ENCODE results near the gene RBFA. TPM values are rescaled to one million over a fixed set of nuclear protein-coding genes. Genes with fewer than 3 reads are reported as not detected.
A peak's percentile ranks its signal among the peaks of the same experiment; 100 is the strongest.

RBFA gene
- total and polyA plus RNA-seq, 10 of the 15 experiments (the other 5 are each of a cell fraction or from before 2014, with no cell fraction given) = 7.2 to 56.0 (median 37.7) TPM

DNA sequence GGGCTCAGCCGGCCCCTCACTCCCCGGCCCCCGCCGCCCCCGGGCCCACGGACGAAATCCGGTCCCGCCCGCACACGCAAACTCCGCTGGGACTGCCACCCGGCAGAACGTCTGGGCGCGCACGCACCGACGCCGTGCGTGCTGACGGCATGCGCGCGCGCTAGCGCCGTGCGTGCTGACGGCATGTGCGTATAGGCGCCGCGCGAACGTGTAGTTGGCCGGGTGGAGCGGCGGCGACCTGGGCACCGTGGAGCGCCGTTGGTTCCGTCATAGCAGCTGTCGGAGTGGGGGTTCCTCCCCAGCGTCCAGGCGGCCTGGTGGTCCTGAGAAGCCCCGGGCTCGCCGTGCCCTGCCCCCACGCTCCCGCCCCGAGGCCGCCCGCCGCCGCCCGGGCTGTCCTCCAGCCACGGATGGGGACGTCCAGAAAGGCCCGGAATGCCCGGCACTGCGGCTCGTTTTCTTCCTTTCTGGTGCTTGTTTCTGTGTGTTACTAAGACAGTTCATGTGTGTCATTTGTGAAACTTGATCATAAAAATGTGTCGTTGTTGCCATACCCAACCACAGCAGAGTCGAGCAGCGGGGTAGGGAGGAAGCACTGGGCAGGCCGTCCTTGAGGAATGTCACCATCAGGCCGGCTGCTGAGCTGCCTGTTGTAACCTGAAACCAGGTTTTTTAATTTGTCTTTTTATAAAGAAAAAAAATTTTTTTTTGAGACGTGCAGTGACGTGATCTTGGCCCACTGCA lies 45.6 kb upstream of the RBFA start, which contains the start of gene TXNL4A (continued):
- TF ChIP-seq, protein P1, sequence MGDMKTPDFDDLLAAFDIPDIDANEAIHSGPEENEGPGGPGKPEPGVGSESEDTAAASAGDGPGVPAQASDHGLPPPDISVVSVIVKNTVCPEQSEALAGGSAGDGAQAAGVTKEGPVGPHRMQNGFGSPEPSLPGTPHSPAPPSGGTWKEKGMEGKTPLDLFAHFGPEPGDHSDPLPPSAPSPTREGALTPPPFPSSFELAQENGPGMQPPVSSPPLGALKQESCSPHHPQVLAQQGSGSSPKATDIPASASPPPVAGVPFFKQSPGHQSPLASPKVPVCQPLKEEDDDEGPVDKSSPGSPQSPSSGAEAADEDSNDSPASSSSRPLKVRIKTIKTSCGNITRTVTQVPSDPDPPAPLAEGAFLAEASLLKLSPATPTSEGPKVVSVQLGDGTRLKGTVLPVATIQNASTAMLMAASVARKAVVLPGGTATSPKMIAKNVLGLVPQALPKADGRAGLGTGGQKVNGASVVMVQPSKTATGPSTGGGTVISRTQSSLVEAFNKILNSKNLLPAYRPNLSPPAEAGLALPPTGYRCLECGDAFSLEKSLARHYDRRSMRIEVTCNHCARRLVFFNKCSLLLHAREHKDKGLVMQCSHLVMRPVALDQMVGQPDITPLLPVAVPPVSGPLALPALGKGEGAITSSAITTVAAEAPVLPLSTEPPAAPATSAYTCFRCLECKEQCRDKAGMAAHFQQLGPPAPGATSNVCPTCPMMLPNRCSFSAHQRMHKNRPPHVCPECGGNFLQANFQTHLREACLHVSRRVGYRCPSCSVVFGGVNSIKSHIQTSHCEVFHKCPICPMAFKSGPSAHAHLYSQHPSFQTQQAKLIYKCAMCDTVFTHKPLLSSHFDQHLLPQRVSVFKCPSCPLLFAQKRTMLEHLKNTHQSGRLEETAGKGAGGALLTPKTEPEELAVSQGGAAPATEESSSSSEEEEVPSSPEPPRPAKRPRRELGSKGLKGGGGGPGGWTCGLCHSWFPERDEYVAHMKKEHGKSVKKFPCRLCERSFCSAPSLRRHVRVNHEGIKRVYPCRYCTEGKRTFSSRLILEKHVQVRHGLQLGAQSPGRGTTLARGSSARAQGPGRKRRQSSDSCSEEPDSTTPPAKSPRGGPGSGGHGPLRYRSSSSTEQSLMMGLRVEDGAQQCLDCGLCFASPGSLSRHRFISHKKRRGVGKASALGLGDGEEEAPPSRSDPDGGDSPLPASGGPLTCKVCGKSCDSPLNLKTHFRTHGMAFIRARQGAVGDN (IDR thresholded peaks at IDR 0.05) = peak; percentile 96
- 0 out of 2 replicates have a peak, but pooled peaks have one; percentile 43 for TF ChIP-seq RFX5 (IDR thresholded peaks at IDR 0.05; ENCODE audit: low read depth, low read length)
- TF ChIP-seq, protein P2, sequence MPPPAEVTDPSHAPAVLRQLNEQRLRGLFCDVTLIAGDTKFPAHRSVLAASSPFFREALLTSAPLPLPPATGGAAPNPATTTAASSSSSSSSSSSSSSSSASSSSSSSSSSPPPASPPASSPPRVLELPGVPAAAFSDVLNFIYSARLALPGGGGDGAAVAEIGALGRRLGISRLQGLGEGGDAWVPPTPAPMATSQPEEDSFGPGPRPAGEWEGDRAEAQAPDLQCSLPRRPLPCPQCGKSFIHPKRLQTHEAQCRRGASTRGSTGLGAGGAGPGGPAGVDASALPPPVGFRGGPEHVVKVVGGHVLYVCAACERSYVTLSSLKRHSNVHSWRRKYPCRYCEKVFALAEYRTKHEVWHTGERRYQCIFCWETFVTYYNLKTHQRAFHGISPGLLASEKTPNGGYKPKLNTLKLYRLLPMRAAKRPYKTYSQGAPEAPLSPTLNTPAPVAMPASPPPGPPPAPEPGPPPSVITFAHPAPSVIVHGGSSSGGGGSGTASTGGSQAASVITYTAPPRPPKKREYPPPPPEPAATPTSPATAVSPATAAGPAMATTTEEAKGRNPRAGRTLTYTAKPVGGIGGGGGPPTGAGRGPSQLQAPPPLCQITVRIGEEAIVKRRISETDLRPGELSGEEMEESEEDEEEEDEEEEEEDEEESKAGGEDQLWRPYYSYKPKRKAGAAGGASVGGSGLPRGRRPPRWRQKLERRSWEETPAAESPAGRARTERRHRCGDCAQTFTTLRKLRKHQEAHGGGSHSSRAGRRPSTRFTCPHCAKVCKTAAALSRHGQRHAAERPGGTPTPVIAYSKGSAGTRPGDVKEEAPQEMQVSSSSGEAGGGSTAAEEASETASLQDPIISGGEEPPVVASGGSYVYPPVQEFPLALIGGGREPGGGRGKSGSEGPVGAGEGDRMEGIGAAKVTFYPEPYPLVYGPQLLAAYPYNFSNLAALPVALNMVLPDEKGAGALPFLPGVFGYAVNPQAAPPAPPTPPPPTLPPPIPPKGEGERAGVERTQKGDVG (CRISPR knock-in tag; IDR thresholded peaks at IDR 0.05) = no peak
- TF ChIP-seq, protein P3, sequence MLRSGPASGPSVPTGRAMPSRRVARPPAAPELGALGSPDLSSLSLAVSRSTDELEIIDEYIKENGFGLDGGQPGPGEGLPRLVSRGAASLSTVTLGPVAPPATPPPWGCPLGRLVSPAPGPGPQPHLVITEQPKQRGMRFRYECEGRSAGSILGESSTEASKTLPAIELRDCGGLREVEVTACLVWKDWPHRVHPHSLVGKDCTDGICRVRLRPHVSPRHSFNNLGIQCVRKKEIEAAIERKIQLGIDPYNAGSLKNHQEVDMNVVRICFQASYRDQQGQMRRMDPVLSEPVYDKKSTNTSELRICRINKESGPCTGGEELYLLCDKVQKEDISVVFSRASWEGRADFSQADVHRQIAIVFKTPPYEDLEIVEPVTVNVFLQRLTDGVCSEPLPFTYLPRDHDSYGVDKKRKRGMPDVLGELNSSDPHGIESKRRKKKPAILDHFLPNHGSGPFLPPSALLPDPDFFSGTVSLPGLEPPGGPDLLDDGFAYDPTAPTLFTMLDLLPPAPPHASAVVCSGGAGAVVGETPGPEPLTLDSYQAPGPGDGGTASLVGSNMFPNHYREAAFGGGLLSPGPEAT (IDR thresholded peaks at IDR 0.05; ENCODE audit: low read depth) = no peak
- no peak for TF ChIP-seq SRF (IDR thresholded peaks at IDR 0.05; ENCODE audit: low read depth in 2 of 2, low read length in 2 of 2)
- TF ChIP-seq STAT3 (IDR thresholded peaks at IDR 0.05; ENCODE audit: low read depth, low read length) = no peak
- TF ChIP-seq EP300 (IDR thresholded peaks at IDR 0.05; ENCODE audit: borderline replicate concordance in 1 of 2, control insufficient read depth in 1 of 2, low read depth in 2 of 2, low read length in 2 of 2) = no peak
- no peak for TF ChIP-seq MEF2B (IDR thresholded peaks at IDR 0.05; ENCODE audit: partially characterized antibody, poor library complexity, severe bottlenecking)
- peak; percentile 56; the same call in 1 of the 2 replicates for TF ChIP-seq SIN3A (IDR thresholded peaks at IDR 0.05; ENCODE audit: low read depth, low read length)
- no peak for TF ChIP-seq TCF7 (IDR thresholded peaks at IDR 0.05; ENCODE audit: borderline replicate concordance)
- no peak for TF ChIP-seq ZNF622 (IDR thresholded peaks at IDR 0.05)
- TF ChIP-seq, protein P4, sequence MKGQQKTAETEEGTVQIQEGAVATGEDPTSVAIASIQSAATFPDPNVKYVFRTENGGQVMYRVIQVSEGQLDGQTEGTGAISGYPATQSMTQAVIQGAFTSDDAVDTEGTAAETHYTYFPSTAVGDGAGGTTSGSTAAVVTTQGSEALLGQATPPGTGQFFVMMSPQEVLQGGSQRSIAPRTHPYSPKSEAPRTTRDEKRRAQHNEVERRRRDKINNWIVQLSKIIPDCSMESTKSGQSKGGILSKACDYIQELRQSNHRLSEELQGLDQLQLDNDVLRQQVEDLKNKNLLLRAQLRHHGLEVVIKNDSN (IDR thresholded peaks at IDR 0.05; ENCODE audit: borderline replicate concordance, extremely low read length, insufficient read depth, low read depth, low read length) = no peak
- 0 out of 2 replicates have a peak, but pooled peaks have one; percentile 13 for TF ChIP-seq LARP7 (IDR thresholded peaks at IDR 0.05)
- TF ChIP-seq, protein P5, sequence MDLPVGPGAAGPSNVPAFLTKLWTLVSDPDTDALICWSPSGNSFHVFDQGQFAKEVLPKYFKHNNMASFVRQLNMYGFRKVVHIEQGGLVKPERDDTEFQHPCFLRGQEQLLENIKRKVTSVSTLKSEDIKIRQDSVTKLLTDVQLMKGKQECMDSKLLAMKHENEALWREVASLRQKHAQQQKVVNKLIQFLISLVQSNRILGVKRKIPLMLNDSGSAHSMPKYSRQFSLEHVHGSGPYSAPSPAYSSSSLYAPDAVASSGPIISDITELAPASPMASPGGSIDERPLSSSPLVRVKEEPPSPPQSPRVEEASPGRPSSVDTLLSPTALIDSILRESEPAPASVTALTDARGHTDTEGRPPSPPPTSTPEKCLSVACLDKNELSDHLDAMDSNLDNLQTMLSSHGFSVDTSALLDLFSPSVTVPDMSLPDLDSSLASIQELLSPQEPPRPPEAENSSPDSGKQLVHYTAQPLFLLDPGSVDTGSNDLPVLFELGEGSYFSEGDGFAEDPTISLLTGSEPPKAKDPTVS (IDR thresholded peaks at IDR 0.05; ENCODE audit: low read depth, low read length) = no peak
- no peak for TF ChIP-seq MTA3 (IDR thresholded peaks at IDR 0.05; ENCODE audit: borderline replicate concordance, low read length)
- TF ChIP-seq, protein P6, sequence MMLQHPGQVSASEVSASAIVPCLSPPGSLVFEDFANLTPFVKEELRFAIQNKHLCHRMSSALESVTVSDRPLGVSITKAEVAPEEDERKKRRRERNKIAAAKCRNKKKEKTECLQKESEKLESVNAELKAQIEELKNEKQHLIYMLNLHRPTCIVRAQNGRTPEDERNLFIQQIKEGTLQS (IDR thresholded peaks at IDR 0.05; ENCODE audit: borderline replicate concordance, extremely low read depth, low read depth, low read length) = no peak

All from GM12878 (cell line).